OCI-LY7 (cell line): ENCODE measurements around the gene MFAP5. TPM values are rescaled to one million over a fixed set of nuclear protein-coding genes. Genes with fewer than 3 reads are reported as not detected.

Experiments
- BruUV-seq: library from RNA; stranded (reverse); fragments of 400-500 nt; replicated peaks from 2 replicates; lab custom pipeline; 2021; lab: Mats Ljungman, UMichigan
- CTCF ChIA-PET: fragments of 300-600 bp; sonication (Branson Sonifier 250); formaldehyde crosslinking; loops from one replicate; lab custom pipeline; 2022; ENCODE audit warnings: antibody characterized with exemption; ENCODE audit not compliant: unreplicated experiment; lab: Charles Lee
- POLR2A ChIA-PET: fragments of 300-600 bp; sonication (Branson Sonifier 250); formaldehyde crosslinking; loops from one replicate; lab custom pipeline; 2022; ENCODE audit warnings: antibody characterized with exemption; lab: Charles Lee
- DNase-seq: peaks from one replicate; pipeline ENCODE4 v3.0.0-alpha.2; 2015; ENCODE audit warnings: low spot score
- H2AFZ ChIP-seq: fragments of 200-600 bp; sonication (generic), shearing (Covaris generic); 2 replicates; pipeline ENCODE4 v1.6.1; 2014; ENCODE audit warnings: mild to moderate bottlenecking, antibody characterized with exemption, low read length, moderate library complexity
- H3K27ac ChIP-seq: fragments of 200-600 bp; sonication (generic); 2 replicates; pipeline ENCODE4 v1.5.1; 2014; ENCODE audit warnings: mixed run types, low read depth, mild to moderate bottlenecking, moderate library complexity, low read length, inconsistent platforms; ENCODE audit not compliant: poor library complexity, severe bottlenecking
- H3K36me3 ChIP-seq: fragments of 200-600 bp; sonication (generic); 2 replicates; pipeline ENCODE4 v1.6.1; 2014; ENCODE audit warnings: mild to moderate bottlenecking, antibody characterized with exemption, low read length, moderate library complexity, mixed read lengths; ENCODE audit not compliant: insufficient read depth
- H3K4me1 ChIP-seq: fragments of 200-600 bp; sonication (generic); 2 replicates; pipeline ENCODE4 v1.5.1; 2014; ENCODE audit warnings: mild to moderate bottlenecking, low read length; ENCODE audit not compliant: insufficient read depth, poor library complexity, severe bottlenecking
- H3K4me2 ChIP-seq: fragments of 200-600 bp; sonication (generic); 2 replicates; pipeline ENCODE4 v1.6.1; 2014; ENCODE audit warnings: mild to moderate bottlenecking, low read length
- H3K4me3 ChIP-seq: fragments of 200-600 bp; sonication (generic); 2 replicates; pipeline ENCODE4 v1.5.1; 2014; ENCODE audit warnings: mild to moderate bottlenecking, low read depth, low read length; ENCODE audit not compliant: poor library complexity, severe bottlenecking
- H3K79me2 ChIP-seq: fragments of 200-600 bp; sonication (generic); 2 replicates; pipeline ENCODE4 v1.6.1; 2016; ENCODE audit warnings: low read depth, mild to moderate bottlenecking, low read length, moderate library complexity, mixed read lengths; ENCODE audit not compliant: insufficient read depth
- H3K9me2 ChIP-seq: fragments of 200-600 bp; sonication (generic); 2 replicates; pipeline ENCODE4 v1.6.1; 2016; ENCODE audit warnings: mild to moderate bottlenecking, low read length, mixed read lengths; ENCODE audit not compliant: insufficient read depth
- H3K9me3 ChIP-seq: fragments of 200-600 bp; sonication (generic); 2 replicates; pipeline ENCODE4 v1.6.1; 2014; ENCODE audit warnings: mild to moderate bottlenecking, mixed run types, low read length, mixed read lengths
- H4K20me1 ChIP-seq: fragments of 200-600 bp; sonication (generic); 2 replicates; pipeline ENCODE4 v1.6.1; 2014; ENCODE audit warnings: mild to moderate bottlenecking, antibody characterized with exemption, low read length, moderate library complexity, mixed read lengths; ENCODE audit not compliant: insufficient read depth
- EZH2phosphoT487 ChIP-seq: fragments of 200-600 bp; sonication (generic); IDR thresholded peaks from 2 replicates; pipeline ENCODE4 v1.6.1; 2018; ENCODE audit warnings: low read depth, borderline replicate concordance, mild to moderate bottlenecking, mixed run types, antibody characterized with exemption, low read length, moderate library complexity, mixed read lengths
- intact Hi-C: fragments of 100-400 bp; cut with micrococcal nuclease; formaldehyde crosslinking; loops from one replicate; pipeline ENCODE4 v1.10.0; 2022; ENCODE audit not compliant: unreplicated experiment
- total RNA-seq, 2 experiments: library from RNA; depleted of rRNA in 1 of 2; stranded (reverse); fragments of >200 nt in 1 of 2; shearing (Covaris generic) in 1 of 2; gene quantifications; 2 replicates each; pipeline ENCODE4 v1.2.3, GENCODE V29; 2014 to 2022
- TF ChIP-seq, protein P1 (sequence below): fragments of 200-600 bp; sonication (generic); conservative IDR thresholded peaks from 2 replicates; pipeline ENCODE4 v1.5.1; 2014; ENCODE audit warnings: mild to moderate bottlenecking, antibody characterized with exemption, low read length, moderate library complexity, mixed read lengths

The MFAP5 gene
- total RNA-seq, 2 experiments from 2014 or later = not detected

DNA sequence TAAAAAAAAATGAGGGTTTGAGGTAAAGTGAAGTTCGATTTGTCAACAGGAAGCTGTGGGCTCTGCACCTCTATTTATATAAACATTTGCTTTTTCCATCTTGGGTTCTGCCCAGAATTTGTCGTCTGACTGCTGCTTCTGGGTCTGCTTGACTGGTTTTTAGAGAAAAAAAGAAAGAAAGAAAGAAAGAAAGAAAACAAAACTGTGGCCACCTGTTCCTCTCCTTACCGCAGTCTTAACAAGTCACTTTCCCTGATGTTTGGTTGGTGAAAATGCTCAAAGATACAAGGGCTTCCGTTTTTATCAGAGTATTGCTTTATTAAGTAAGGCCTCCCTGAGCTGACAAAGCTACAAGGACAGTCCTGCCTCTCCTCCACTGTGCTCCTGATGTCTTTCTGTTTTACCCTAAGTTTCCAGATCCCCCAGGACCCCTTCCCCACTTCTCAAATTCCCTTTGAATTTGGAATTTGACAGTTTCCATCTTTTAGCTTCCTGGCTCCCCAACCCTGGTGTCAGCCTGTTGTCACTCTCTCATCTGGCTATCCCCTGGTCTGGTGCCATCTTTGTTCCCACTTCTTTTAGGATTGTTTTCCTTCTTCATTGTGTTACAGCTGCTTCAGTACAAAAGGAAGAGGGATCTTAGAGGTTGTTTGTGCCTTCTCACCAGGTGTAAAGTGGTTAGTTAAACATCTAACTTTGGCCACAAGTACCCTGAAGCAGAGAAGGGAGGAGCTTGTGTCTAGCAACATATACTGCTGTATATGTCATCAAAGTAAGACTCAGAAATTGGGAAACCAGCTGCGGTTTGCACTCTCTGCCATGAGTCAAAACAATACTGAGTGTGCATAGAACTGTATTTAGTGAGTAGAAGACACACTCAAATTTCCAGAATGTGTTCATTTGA is 18.0 kb downstream of the MFAP5 start:
- Histone ChIP-seq H3K4me2 (peak overlapping the region; percentile 86), H3K9me2 (no peaks in the 10 kb centered on the region), H3K79me2 (no peaks in the 10 kb centered on the region), H3K4me3 (peak overlapping the region; percentile 56), H3K36me3 (no peaks in the 10 kb centered on the region; the same call in 1 of the 2 replicates), H2AFZ (peak overlapping the region; percentile 81), H3K27ac (peak overlapping the region; percentile 98), H3K9me3 (peaks cover 7% of the 10 kb centered on the region; the same call in 1 of the 2 replicates), H4K20me1 (no peaks in the 10 kb centered on the region), H3K4me1 (peaks cover 80% of the 10 kb centered on the region)
- intact Hi-C loops = loop anchor here (1.0 to 2.0 kb wide), 2 partner anchors 33 to 48 kb away; no protein-coding TSS in a partner anchor
- BruUV-seq = TSS peak; percentile 96
- peak; percentile 90 for DNase-seq
- CTCF ChIA-PET = interaction anchor here (0.6 to 1.0 kb wide), 3 partner anchors 10 to 37 kb away, joined by 3 to 5 read pairs (median 4); no protein-coding TSS in a partner anchor
- TF ChIP-seq, protein P1, sequence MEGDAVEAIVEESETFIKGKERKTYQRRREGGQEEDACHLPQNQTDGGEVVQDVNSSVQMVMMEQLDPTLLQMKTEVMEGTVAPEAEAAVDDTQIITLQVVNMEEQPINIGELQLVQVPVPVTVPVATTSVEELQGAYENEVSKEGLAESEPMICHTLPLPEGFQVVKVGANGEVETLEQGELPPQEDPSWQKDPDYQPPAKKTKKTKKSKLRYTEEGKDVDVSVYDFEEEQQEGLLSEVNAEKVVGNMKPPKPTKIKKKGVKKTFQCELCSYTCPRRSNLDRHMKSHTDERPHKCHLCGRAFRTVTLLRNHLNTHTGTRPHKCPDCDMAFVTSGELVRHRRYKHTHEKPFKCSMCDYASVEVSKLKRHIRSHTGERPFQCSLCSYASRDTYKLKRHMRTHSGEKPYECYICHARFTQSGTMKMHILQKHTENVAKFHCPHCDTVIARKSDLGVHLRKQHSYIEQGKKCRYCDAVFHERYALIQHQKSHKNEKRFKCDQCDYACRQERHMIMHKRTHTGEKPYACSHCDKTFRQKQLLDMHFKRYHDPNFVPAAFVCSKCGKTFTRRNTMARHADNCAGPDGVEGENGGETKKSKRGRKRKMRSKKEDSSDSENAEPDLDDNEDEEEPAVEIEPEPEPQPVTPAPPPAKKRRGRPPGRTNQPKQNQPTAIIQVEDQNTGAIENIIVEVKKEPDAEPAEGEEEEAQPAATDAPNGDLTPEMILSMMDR = no peak
- TF ChIP-seq EZH2phosphoT487 = no peak
- POLR2A ChIA-PET = interaction anchor here (0.6 to 4.2 kb wide), 15 partner anchors 9 to 1347 kb away, joined by 3 to 72 read pairs (median 6); partner anchors contain the start of gene AICDA

DNA sequence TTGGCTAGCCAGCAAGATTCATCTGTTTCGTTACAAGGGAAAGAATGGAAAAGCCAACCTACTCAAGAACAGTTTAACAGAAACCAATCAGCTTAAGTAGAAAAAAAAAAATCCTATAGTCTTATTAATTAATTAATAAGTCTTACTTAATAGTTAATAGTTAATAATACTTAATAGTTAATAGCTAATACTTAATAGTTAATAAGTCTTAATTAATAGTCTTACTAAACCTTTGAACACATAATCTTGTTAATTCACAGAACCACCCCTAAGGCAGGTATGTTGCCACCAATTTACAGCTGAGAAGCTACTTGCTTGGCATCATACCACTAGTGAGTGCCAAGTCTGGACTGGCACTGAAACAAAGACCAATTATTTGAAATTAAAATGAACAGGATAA is 19.9 kb downstream of the MFAP5 start:
- Histone ChIP-seq H3K9me2 (no peaks in the 10 kb centered on the region), H3K79me2 (no peaks in the 10 kb centered on the region), H3K4me2 (no peak overlapping the region), H3K9me3 (peaks cover 7% of the 10 kb centered on the region; the same call in 1 of the 2 replicates), H3K27ac (peak overlapping the region; percentile 98), H3K4me1 (peaks cover 75% of the 10 kb centered on the region), H3K36me3 (no peaks in the 10 kb centered on the region; the same call in 1 of the 2 replicates), H2AFZ (no peak overlapping the region), H3K4me3 (no peak overlapping the region), H4K20me1 (no peaks in the 10 kb centered on the region)
- ChIA-PET POLR2A (interaction anchor here (1.1 to 4.2 kb wide), 4 partner anchors 9 to 32 kb away, joined by 8 to 72 read pairs (median 10); partner anchors contain the start of gene AICDA), CTCF (no interaction called here)
- no TSS peak for BruUV-seq
- TF ChIP-seq, protein P1 = no peak
- no peak for TF ChIP-seq EZH2phosphoT487
- intact Hi-C loops = no loop called here
- no peak for DNase-seq
